T-helper 9 cell (primary cell): ENCODE data around the gene YBX3.
"Not testable (repeated sequence)": the region's sequence is repeated elsewhere in the genome, so short reads cannot be mapped to it uniquely, and the experiment has no call there.

Source experiments
- DNase-seq: peaks from one replicate; pipeline ENCODE4 v3.0.0-alpha.2; 2020
- total RNA-seq, 2 donors: gene quantifications; one replicate each; lab custom pipeline; 2026; lab: John Stamatoyannopoulos, UW

Gene YBX3
- 1.4 to 32.6 reads per million in 2 donors for total RNA-seq

DNA sequence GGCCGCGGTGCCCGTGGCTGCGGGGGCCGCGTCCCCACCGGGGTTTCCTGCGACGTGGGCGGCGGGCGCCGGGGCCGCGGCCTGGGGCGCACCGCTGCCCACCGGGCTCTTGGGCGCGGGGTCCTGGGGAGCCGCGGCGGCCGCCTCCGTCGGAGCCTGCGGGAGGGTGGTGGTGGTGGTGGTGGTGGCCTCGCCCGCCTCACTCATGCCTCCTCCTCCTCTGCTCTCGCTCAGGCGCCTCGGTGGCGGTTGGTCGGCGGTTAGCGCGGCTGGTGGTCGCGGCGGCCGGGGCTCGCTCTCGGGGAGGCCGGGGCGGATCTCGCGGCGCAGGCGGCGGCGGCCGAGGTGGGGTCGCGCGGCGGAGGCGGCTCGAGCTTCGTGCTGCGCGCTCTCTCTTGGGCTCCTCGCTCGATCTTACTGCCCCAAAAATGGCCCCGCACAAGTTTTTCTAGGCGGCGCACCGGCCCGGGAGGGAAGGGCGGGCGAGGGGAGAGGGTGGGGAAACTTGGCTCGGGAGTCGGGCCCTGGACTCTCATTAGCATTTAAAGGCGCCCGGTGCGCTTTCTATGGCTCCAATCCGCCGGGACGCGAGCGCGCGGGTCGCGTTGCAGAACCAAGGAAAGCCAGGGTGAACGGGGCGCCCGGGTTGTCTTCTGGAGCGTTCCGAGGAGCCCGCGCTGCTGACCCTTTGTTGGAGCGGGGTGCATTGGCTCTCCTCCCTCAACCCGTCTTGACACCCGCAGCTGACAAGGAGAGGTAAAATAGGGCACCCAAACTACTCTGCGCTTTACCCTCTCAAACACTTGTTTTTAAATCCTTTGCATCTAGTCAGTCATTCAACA, at the start of gene YBX3:
YBX3 (minus strand) TSS at position 419 of the 842 bp plus-strand sequence; CDS start at position 207, 212 bp downstream.
- DNase-seq: no peak

DNA sequence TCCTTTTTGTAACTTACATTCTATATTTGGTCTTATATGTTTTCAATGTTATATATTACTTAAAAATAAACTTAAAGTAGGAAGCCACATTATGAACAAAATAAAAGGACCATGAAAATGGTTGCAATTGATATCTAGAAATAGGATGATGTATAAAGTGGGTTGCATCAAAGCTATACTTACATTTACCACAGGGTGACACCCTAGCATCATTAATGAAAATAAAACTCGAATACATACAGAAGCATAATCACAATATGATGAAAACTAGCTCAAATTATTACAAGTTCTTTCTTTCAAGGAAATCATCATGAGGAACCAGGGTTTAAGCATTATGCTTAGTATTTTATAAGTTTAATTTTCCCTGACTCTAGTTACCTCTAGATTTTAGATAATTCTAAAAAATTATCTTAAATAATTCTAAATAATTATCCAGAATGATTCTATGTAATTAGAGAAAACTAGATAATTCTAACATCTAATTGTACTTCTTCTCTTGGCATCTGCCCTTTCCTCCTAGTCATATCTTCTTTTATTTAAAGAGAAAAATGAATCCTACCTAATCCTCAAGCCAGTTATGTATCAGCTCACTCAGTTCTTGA, 48.1 kb upstream of the YBX3 start:
- no peak for DNase-seq

DNA sequence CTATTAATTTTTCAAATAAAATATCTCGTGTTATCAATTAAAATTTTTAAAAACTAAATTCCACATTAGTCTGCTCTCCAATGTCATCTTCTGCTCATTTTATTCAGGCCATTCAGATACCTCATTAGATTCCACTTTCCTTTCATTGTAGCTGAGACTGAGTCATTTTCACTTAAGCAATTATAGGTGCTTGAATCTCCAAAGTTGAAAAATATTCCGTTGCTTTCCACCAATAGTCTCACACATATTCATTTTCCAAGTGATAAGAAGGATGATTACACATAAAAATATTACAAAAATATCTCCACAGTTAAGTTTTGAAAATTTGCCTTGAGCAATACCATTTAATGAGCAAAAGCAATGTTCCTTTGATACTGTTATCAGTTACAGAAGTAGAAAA, 36.5 kb upstream of the YBX3 start:
- DNase-seq: no peak

DNA sequence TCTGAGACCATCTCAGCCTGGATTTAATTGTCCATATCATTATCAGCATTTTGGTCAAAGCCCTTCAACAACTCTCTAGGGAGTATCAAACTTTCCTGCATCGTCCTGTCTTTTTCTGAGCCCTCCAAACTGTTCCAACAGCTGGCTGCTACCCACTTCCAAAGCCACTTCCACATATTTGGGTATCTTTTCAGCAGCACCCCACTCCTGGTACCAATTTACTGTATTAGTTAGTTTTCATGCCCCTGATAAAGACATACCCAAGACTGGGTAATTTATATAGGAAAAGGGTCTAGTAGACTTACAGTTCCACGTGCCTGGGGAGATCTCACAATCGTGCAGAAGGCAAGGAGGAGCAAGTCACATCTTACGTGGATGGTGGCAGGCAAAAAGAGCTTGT, 33.1 kb upstream of the YBX3 start:
- DNase-seq: no peak

DNA sequence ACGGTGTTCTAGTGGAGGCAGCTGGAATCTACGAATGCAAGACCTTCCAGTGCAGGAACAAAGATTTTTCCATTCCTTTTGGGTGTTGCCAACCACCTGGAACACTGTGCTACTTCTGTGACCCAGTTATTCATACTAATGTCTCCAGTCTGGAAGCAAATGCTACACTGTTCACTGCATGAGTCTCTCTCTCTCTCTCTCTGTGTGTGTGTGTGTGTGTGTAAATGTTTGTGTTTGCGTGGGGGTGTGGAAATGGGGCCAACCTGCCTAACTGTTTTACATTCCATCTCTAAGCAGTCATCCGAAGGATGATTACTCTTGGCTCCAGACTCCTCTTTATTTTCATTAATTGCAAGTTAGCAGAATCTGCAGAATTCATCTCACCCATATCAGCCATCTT, 29.9 kb upstream of the YBX3 start:
- DNase-seq: no peak

DNA sequence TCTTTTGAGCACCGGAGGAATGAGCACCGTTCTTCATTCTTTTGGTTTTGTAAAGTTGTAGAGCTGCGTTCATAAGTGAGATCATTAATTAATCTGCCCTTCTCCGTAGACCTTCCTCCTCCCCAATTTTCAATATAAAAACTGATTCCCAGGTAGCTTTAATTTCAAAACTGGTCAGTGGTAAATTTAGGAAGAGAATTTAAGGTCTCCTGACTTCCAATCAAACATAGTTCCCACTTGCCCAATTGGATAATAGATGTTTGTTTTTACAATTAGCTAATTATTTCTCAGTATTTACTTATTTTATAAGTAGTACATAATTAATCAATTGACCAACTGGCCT, 27.2 kb upstream of the YBX3 start:
- DNase-seq: no peak

DNA sequence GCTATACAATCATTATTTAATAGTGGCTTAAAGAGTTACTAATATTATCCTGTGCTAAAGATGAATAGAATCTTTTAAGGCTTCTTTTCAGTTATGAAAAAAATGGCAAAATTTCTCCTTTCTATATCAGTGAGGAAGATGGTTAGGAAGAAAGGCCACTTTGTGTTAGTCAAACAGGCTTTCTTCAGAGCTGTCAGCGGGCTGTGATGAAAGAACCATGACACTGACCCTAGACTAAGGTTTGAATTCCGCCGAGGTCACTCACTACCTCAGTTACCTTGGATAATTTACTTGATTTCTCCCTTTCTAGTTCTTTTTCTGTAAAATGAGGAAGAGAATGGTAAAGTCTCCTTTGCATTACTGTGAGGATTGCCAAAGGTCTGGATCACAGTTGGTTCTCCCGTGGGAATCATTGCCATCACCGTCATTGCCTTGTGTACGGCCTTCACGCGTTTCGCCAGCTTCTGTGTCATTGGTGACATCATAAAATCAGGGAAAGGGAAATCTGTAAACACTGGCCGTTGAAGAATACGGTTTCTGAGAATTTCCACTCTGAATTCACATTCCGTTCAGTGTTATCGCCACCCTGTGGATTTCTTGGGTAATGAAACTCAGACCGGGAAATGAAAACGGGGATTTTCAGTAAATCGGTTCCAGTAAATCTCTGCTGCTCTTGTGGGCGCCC, 26.7 kb upstream of the YBX3 start:
- DNase-seq: peak; percentile 24

DNA sequence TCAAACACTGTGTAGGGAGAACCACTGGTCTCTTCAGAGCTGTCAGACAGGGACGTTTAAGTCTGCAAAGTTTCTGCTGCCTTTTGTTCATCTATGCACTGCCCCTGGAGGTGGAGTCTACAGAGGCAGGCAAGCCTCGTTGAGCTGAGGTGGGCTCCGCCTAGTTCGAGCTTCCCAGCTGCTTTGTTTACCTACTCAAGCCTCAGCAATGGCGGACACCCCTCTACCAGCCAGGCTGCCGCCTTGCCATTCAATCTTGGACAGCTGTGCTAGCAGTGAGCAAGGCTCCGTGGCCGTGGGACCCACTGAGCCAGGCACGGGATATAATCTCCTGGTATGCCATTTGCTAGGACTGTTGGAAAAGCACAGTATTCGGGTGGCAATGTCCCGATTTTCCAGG, 24.6 kb upstream of the YBX3 start:
- no peak for DNase-seq

DNA sequence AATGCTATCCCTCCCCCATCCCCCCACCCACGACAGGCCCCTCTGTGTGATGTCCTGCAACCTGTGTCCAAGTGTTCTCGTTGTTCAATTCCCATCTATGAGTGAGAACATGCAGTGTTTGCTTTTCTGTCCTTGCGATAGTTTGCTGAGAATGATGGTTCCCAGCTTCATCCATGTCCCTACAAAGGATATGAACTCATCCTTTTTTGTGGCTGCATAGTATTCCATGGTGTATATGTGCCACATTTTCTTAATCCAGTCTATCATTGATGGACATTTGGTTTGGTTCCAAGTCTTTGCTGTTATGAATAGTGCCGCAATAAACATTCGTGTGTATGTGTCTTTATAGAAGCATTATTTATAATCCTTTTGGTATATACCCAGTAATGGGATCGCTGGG, 20.3 kb upstream of the YBX3 start:
- DNase-seq: not testable (repeated sequence)

DNA sequence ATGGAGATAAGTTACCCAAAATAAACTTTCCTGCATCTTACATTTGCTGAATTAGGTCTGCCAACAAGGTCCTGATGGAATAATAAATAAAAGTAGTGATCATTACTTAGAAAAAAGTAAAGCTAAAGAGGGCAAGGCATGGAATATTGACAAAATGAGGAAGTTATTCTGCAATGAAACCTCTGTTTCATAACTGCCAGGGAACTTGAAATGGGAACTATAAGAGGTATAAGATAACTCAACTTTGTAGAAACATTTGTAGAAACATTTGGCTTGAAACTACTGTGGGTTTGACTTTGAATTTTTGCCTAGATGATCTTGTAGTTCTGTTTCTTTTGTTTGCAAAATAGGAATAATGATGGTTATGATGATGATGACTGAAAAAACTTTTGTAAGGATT, 18.7 kb upstream of the YBX3 start:
- DNase-seq: no peak

DNA sequence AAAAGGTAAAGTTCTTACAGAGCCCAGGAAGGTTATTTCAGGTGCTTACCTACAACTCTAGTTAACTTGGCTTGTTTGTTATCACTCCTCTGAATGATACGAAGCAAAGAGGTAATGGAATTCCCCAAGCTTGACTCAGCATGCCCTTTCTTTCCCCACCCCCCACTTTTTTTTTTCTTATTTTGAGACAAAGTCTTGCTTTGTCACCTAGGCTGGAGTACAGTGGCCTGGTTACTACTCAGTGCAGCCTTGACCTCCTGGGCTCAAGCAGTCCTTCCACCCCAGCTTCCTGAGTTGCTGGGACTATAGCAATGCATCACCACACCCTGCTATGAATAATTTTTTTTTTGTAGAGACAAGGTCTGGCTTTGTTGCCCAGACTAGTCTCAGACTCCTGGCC, 17.1 kb upstream of the YBX3 start:
- no peak for DNase-seq

DNA sequence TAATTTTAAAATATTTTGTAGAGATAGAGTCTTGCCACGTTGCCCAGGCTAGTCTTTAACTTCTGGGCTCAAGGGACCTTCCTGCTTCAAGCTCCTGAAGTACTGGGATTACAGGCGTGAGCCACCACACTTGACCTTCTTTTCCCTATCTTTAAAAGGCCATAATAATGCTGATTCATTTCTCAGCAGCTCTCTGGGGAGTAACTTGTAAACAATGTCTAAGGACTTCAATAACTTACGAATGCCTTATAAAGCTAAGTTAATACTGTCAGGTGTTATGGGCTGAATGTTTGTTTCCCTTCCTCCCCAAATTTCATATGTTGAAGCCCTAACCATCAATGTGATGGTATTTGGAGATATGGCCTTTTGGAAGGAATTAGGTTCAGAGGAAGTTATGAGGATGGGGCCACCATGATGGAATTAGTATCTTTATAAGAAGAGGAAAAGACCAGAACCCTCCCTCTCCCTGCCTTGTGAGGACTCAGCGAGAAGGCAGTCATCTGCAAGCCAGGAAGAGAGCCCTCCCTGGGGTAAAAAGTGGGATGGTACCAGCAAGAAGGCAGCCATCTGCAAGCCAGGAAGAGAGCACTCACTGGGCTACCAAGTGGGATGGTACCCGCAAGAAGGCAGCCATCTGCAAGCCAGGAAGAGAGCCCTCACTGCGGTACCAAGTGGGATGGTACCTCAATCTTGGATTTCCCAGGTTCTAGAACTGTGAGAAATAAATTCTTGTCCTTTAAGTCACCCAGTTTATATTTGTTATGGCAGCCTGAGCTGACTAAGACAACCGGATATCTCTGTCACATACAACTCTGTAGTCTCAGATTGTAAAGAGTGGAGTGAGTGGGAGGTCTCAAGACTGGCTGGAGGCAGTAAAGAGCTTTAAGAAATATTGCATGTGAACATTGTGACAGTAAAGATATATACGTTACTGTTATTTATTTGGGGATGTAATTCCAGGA, 16.3 kb upstream of the YBX3 start:
- DNase-seq: no peak

DNA sequence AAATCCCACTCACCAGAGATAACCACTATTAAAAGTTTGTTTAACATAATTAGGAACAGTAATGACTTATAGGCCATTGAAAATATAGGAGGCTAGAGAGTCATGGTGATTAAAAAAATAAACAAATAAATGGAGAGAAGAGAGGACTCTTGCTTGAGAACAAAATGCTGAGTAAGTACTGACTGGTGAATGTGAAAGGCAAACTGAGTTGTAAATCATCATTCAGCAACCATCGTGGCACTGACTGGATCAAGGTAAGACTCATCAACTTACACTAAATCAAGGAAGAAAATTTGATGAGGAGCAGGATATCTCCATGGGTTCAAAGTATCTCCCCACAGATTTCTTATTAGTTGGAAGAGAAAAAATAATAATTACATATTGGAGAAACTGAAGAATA, 14.1 kb upstream of the YBX3 start:
- DNase-seq: no peak

DNA sequence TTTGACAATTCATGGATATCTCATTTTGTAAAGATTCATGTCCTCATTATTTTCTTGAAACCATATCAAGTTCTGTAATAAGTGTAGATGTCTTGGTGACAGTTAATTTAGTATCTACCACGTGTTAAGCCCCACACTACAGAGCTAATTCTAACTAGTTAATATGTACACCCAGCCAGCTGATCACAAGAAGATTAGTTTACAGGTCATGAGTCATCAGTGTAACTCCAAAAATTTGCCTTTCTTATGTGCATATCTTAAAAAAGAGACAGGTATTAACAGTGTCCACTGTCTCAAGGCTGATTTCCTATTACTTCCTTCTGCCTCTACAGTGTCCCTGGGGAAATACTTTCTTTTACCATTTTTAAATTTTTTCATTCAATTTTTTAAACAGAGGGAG, 13.3 kb upstream of the YBX3 start:
- no peak for DNase-seq

DNA sequence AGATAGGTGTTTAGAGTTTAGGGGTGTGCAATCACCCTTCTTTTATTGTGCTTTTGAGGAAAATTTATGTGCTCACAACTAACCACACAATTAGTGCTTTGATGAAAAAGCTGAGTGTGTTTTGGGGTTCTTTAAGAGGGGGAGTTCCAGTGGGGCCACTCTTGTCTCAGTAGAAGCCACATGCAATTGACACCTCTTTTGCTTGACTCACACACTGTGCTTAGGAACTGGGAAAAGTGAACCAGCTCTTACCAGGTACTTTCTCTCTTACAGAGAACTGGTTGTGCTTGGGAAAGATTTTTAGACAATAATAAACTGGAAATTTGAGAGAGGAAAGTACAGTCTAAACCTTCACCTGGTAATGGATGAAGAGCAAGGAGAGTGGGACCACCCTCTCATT, 12.3 kb upstream of the YBX3 start:
- DNase-seq: no peak

DNA sequence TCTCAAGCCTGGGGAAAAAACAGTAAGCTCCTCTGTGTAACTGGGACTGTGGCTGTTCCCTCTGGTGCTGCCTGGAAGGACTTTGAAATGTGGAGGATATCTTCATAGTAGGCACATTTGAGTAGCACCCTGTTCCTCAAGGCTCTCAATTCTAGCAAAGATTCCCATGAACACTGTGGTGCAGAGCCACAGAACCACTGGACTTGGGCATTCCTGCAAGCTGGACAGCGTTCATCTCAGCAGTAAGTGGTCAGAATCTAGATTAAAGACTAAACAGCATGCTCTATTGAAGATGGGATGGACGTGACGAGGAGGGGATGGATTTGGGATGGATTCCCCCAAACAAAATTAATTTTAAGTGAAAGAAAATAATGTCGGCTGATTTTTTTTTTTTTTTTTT, 9.4 kb upstream of the YBX3 start:
- no peak for DNase-seq

DNA sequence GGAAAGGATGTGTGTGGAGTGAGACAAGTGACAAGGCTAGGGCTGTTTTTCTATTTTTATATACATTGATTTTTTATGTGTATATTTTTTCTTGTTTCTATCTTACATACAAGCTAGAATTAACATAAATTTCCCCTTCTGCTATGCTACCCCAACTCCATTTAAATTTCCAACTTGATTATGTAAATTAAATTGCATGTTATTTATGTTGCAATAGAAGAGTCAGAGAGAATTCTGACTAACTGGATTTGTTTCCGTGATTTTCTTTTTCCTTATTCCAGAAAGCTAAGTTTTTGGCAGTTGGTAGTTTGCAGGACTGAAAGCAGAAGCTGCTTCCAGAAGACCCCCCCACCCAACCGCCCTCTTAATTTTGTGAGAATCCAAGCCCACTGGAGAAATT, 8.9 kb upstream of the YBX3 start:
- DNase-seq: no peak

DNA sequence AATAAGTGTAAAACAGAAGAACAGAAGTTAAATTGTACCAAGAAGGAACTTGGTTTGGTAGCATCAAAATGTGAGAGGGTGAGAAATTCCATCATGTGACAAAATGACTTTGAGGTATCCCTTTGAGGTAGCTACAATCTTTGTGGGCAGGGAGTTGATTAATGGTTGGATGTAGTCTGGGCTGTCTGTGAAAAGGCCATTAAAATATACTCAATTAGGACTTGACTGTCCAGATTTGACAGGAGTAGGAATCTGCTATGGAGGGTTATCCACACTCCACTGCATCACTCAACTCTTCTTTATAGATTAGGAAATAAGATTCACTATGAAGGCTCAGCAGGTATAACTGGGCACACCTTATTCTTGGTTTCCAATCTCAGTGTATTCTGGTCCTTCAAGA, 7.4 kb upstream of the YBX3 start:
- DNase-seq: no peak

DNA sequence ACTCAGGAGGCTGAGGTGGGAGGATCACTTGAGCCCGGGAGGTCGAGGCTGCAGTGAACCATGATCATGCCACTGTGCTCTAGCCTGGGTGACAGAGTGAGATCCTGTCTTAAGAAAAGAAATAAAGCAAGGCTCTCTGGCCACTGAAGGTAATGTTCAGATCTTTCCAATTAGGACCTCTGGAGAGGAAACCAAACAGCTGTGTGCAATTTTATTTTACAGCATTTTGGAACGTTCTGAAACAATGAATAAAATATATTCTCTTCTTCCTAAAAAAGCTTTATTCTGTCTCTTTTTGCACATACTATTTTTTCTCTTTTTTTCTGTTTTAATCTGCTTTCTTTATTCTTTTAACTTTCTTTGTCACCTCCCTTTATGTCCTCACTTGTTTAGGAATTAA, 5.0 kb upstream of the YBX3 start:
- no peak for DNase-seq

DNA sequence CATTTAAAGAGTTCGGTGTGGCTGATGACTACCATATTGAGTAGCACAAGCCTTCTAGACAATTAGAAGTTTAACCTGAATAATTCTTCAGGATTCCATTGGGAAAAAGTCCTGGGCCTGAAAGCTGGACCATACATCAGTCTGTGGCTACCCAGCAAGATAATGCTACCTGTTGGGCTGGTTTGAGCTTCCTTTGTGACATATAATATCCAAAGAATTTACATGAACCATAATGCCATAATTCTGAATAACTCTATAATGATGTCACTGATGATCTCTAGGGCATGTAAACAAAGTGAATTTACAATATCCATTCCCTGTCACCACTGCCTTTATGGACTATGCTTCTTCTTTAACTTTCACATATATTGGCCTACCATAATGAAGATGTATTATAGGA, 3.8 kb upstream of the YBX3 start:
- DNase-seq: no peak

DNA sequence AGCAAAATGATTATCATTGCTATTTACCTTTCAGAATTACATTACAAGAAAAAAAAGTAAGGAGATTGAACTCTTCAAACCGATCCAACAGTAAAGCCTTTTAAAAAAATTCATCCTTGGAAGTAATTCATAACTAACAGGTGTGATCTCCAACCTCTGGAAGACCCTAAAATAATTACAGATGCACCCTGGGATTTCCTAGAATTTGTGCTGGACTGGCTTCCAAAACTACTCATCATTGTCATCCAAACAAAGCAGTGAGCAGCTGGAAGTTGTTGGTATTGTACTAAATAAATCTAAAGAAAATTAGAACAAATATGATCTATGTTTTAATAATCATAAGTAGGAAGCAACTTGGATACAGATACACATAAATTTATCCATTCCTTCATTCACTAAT, 1.9 kb upstream of the YBX3 start:
- DNase-seq: no peak

DNA sequence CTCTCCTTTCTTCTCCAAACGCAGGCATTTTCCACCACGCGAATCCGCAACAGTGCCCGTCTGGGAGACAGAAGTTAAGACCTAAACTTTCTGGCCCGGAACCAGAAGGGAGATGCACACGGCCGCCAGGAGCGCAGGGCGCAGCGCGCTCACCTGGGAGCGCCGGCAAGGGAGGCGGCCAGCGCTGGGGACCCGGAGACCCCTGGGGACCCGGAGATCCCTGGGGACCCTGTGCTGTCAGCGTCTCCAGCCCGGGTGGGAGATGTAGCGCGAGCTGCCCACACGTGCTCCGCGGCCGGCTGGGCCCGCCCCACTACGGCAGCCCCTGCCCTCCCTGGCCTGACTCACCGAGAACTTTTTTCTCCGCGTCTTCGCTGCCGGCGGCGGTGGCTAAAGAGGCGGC, 620 bp downstream of the YBX3 start:
- DNase-seq: peak; percentile 1
